ENCODE data around the gene MRTFB. TPM values are rescaled to one million over a fixed set of nuclear protein-coding genes. Genes with fewer than 3 reads are reported as not detected.

The MRTFB gene
- total RNA-seq, 2 donors from 2014 or later = 41.0 to 42.0 TPM

DNA sequence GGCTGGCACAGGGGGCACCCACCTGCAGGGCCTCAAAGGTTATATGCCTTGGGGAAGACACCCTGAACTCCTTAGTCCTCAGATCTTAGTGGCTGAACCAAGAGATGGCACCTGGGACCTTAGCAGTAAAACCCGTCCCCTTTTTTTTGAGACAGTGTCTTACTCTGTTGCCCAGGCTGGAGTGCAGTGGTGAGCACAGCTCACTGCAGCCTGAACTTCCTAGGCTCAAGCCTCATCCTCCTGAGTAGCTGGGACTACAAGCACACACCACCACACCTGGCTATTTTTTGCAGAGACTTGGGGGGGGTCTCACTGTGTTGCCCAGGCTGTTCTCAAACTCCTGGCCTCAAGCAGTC is 237.2 kb downstream of the MRTFB start:
- intact Hi-C loops (cut with DNase I) = loop anchor here in 1 of 2 donors (10.0 kb wide), 1 partner anchor 216 kb away; no protein-coding TSS in a partner anchor
- DNase-seq (ENCODE audit: low spot score) = no peak

DNA sequence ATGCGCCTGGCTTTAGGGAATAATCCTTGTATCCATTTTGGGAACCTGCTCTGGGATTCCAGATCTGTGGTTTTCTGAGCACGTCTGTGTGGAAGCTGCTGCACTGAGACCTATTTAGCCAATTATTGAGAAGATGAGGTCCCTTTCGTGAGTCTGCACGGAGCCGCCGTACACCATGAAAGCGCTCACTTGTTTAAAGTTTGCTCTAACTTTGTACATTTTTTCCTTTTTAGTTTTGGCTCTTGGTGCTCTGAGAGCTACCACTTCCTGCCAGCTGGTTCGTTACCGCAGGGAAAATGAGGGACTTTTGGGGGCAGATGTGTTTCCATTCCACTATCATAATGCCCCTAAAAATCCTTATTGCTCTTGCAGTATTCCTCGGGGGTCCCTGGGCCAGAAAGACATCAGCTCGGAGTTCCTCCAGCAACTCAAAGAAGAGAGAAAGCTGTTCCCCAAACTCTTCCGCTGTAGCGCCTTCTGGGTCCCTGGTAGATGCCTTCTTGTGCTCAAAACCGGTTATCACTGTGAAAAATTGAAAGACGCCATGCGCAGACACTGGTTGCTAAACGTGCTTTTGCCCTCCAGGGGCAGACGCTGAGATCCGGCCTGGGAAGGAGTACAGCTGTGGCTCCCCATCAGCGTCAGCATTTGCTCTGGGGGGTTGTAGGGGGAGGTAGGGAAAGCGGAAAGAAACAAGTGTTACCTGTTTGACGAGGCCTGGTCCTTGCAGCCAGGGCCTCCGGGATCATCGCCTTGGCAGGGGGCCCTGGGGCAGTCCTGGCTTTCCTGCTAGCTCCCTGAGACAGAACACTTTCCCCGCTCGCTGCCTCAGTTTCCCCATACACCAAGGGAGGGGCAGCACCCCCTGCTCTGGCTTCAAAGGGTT is 238.1 kb downstream of the MRTFB start:
- no peak for DNase-seq (ENCODE audit: low spot score)
- intact Hi-C loops (cut with DNase I) = loop anchor here in 1 of 2 donors (10.0 kb wide), 1 partner anchor 216 kb away; no protein-coding TSS in a partner anchor

DNA sequence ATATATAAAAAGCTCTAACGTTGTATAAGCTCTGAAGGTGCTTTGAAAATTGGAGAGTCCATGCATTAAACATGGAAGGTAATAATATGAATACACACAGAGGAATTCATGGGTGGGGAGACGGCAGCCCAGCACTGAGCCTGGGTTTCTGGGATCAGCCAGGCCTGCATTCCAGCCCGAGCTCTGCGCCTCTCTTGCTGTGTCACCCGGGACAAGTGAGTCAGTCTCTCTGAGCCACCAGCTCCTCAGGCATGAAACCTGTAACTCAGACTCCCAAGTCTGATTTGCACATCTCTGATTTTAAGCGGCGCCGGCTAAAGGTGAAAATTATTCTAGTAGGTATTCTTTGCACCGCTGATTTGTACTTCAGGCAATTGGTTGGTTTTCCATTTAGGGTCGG is 238.8 kb downstream of the MRTFB start:
- intact Hi-C loops (cut with DNase I) = loop anchor here in 1 of 2 donors (10.0 kb wide), 1 partner anchor 215 kb away; no protein-coding TSS in a partner anchor
- no peak for DNase-seq (ENCODE audit: low spot score)

DNA sequence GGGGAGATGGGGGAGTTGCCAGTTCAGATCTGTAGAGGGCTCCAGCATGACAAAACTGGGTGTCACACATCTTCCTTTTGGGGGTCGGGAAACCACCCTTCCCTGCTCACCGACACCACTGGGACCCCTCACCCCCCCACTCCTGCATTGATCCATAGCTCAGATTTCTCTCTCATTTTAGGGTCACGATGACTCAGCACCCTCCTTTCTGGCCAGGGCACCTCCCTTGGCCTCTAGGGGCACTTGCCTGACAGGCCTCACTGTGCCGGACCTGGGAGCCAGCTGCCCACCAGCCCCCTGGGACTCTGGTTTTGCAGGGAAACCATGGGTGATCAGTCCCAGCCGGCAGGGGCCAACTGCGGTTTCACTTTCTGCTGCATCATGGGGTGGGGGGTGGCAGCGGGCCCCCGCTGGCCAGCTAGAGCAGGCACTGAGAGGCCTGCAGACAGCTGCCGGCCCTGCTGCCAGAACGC is 239.4 kb downstream of the MRTFB start:
- intact Hi-C loops (cut with DNase I) = no loop called here
- DNase-seq (ENCODE audit: low spot score) = no peak

DNA sequence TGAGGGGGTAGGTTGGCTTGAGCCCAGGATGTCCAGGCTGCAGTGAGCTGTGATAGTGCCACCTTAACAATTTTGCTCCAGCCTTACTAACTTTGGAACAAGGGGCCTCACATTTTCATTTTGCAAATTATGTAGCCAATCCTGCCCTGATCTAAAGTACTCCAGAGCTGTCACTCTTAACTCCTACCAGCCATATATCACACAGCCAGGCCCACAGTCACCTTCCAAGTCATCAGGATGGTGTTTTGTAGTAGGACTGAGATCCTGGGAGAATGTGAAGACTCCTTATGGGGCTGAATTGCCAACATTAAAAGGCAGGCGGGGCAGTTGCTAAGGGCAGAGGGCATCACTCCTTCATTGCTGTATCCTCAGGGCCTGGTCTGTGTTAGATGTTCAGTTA is 243.0 kb downstream of the MRTFB start:
- DNase-seq (ENCODE audit: low spot score) = no peak
- intact Hi-C loops (cut with DNase I) = no loop called here

DNA sequence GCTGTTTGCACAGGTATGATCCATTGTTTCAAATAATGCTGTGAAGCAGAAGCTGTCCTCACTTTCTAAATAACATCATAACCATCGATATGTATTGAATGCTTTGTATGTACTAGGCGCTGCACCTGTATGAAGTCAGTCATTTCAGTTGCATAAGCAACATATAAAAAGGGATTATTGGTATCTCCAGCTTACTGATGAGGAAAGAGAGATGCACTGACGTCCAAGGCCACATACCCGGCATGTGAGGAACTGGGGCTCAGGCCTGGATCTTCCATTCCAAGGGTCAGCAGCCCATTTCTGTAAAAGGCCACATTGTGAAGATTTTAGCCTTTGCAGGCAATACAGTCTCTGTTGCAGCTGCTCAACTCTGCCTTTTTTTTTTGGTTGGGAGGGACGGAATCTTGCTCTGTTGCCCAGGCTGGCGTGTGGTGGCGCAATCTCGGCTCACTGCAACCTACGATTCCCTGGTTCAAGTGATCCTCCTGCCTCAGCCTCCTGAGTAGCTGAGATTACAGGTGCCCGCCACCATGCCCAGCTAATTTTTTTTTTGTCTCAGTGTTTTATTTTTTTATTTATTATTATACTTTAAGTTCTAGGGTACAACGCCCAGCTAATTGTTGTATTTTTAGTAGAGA is 244.7 kb downstream of the MRTFB start:
- no peak for DNase-seq (ENCODE audit: low spot score)

More for the DNA sequence above, 244.7 kb downstream of the MRTFB start:
- intact Hi-C loops (cut with DNase I) = no loop called here

Small RNAs within 50 kb of the gene (microRNA-seq; reads per million reads assigned to microRNA genes)
- gene MIR193B (ENCODE audit: borderline microRNAs expressed in 2 of 2) = 108 to 187 reads per million in 2 donors
- 3.1 to 6.1 reads per million in 2 donors for gene MIR365A (ENCODE audit: borderline microRNAs expressed in 2 of 2)

Other genes with a start within 250 kb of the MRTFB start
- 10 to 100 TPM; 11.1 to 16.5 TPM for gene ERCC4, start 151.2 kb upstream of the MRTFB start, total RNA-seq

Measured in posterior vena cava (tissue), 2 donors.